GM19043 (cell line): ENCODE data around the gene MAST3.
"Not testable (repeated sequence)": the region's sequence is repeated elsewhere in the genome, so short reads cannot be mapped to it uniquely, and the experiment has no call there.

Experiments used
- ATAC-seq: cut with Tn5 transposase; IDR thresholded peaks from one replicate; pipeline ENCODE4 v1.9.1; 2021; ENCODE audit warnings: low read depth; ENCODE audit not compliant: unreplicated experiment

The MAST3 gene

GRCh38 chr19:18156841-18157464, 59.4 kb downstream of the MAST3 start:
- ATAC-seq = no peak

GRCh38 chr19:18157465-18158063, 60.0 kb downstream of the MAST3 start:
- no peak for ATAC-seq

- no peak for ATAC-seq
Measured at GRCh38 chr19:18158467-18158866, 60.9 kb downstream of the MAST3 start.

GRCh38 chr19:18159059-18159616, 61.6 kb downstream of the MAST3 start:
- not testable (repeated sequence) for ATAC-seq

- ATAC-seq = no peak
Measured at GRCh38 chr19:18159810-18160209, 62.2 kb downstream of the MAST3 start.

- no peak for ATAC-seq
Measured at GRCh38 chr19:18160493-18160970, 63.0 kb downstream of the MAST3 start.

GRCh38 chr19:18160971-18161635, 63.5 kb downstream of the MAST3 start:
- ATAC-seq = no peak

- ATAC-seq = no peak
Measured at GRCh38 chr19:18161636-18162002, 64.0 kb downstream of the MAST3 start.

- no peak for ATAC-seq
Measured at GRCh38 chr19:18164072-18164471, 66.5 kb downstream of the MAST3 start.

- ATAC-seq = no peak
Measured at GRCh38 chr19:18165794-18166544, 68.4 kb downstream of the MAST3 start.

GRCh38 chr19:18167011-18167410, 69.4 kb downstream of the MAST3 start:
- ATAC-seq = no peak

- ATAC-seq = no peak
Measured at GRCh38 chr19:18167975-18168645, 70.5 kb downstream of the MAST3 start.

- ATAC-seq = no peak
Measured at GRCh38 chr19:18168673-18169381, 71.2 kb downstream of the MAST3 start.

GRCh38 chr19:18170714-18171255, 73.2 kb downstream of the MAST3 start:
- ATAC-seq = no peak

- ATAC-seq = no peak
Measured at GRCh38 chr19:18171605-18172327, 74.2 kb downstream of the MAST3 start.

- no peak for ATAC-seq
Measured at GRCh38 chr19:18172331-18173053, 74.9 kb downstream of the MAST3 start.

GRCh38 chr19:18173054-18173571, 75.5 kb downstream of the MAST3 start:
- ATAC-seq = no peak
